HepG2 (cell line): ENCODE results near the gene UBAP2L. TPM values are rescaled to one million over a fixed set of nuclear protein-coding genes. Genes with fewer than 3 reads are reported as not detected.

Experiments
- ATAC-seq: fragments of 200-7000 bp; cut with Tn5 transposase; 3 replicates; pipeline ENCODE4 v1.9.1; 2020; ENCODE audit warnings: mild to moderate bottlenecking, moderate library complexity
- BruUV-seq: library from RNA; stranded (reverse); fragments of 400-500 nt; replicated peaks from 2 replicates; lab custom pipeline; 2021; lab: Mats Ljungman, UMichigan
- CTCF ChIA-PET: fragments of 300-600 bp; formaldehyde crosslinking; extraction: SDS; loops from one replicate; lab custom pipeline; 2021; ENCODE audit warnings: low total read pairs, inconsistent platforms, low intra/inter-chr PET ratio; lab: Yijun Ruan, JAX
- POLR2A ChIA-PET: fragments of 350-600 bp; sonication (Branson Sonifier 250); formaldehyde crosslinking; loops from one replicate; lab custom pipeline; 2020; ENCODE audit warnings: antibody characterized with exemption, inconsistent platforms; lab: Yijun Ruan, JAX
- DNase-seq: peaks from one replicate; pipeline ENCODE4 v3.0.0-alpha.2; 2015; ENCODE audit warnings: low spot score
- FAIRE-seq: peaks from 3 replicates; lab custom pipeline; 2011; peaks lifted over from hg19 to GRCh38; lab: Jason Lieb, UNC
- H2AFZ ChIP-seq: one replicate; pipeline ENCODE4 v1.6.1; 2011; ENCODE audit warnings: low read length, inconsistent platforms
- H3K27ac ChIP-seq: fragments of 300-600 bp; 3 replicates; pipeline ENCODE4 v1.8.0; 2011; ENCODE audit warnings: mixed run types, mild to moderate bottlenecking, mixed read lengths, low read length, inconsistent platforms; ENCODE audit not compliant: insufficient read depth; ENCODE audit errors: extremely low read length
- H3K27me3 ChIP-seq, 2 experiments: fragments of 200-600 bp in 1 of 2; 2 replicates in 1 of 2; 3 replicates in 1 of 2; pipeline versions ENCODE4 v1.6.0 to v1.8.0; 2011; ENCODE audit warnings: low read length in 2 of 2, mild to moderate bottlenecking in 2 of 2, moderate library complexity in 2 of 2, inconsistent platforms in 1 of 2; ENCODE audit not compliant: insufficient read depth in 2 of 2, control insufficient read depth in 1 of 2
- H3K36me3 ChIP-seq, 2 experiments: fragments of 200-600 bp in 1 of 2; replicated peaks in 1 of 2; 2 replicates in 1 of 2; 3 replicates in 1 of 2; pipeline versions ENCODE4 v1.5.1 to v1.8.0; 2011; ENCODE audit warnings: low read length in 2 of 2, inconsistent platforms in 1 of 2; ENCODE audit not compliant: insufficient read depth in 2 of 2, control insufficient read depth in 1 of 2
- H3K4me1 ChIP-seq: 2 replicates; pipeline ENCODE4 v1.5.1; 2012; ENCODE audit warnings: low read length, inconsistent platforms; ENCODE audit not compliant: insufficient read depth
- H3K4me2 ChIP-seq: 2 replicates; pipeline ENCODE4 v1.6.0; 2011; ENCODE audit warnings: low read depth, low read length, inconsistent platforms
- H3K4me3 ChIP-seq, 3 experiments: fragments of 200-600 bp in 1 of 3; sonication (generic), shearing (Covaris generic) in 1 of 3; replicated peaks in 1 of 3; 2 replicates each; pipeline ENCODE4 v1.5.1; 2011 to 2016; ENCODE audit warnings: low read length in 3 of 3, inconsistent platforms in 2 of 3, low read depth in 2 of 3, mild to moderate bottlenecking in 2 of 3, control low read depth in 1 of 3, mixed read lengths in 1 of 3; ENCODE audit not compliant: insufficient read depth in 1 of 3
- H3K79me2 ChIP-seq: one replicate; pipeline ENCODE4 v1.6.1; 2011; ENCODE audit warnings: low read length, inconsistent platforms; ENCODE audit not compliant: insufficient read depth
- H3K9ac ChIP-seq: 2 replicates; pipeline ENCODE4 v1.6.0; 2011; ENCODE audit warnings: mild to moderate bottlenecking, low read depth, low read length, inconsistent platforms; ENCODE audit not compliant: insufficient read depth
- H3K9me3 ChIP-seq: 2 replicates; pipeline ENCODE4 v1.5.1; 2012; ENCODE audit warnings: mild to moderate bottlenecking, low read length
- H4K20me1 ChIP-seq: 2 replicates; pipeline ENCODE4 v1.6.0; 2011; ENCODE audit warnings: inconsistent platforms, mild to moderate bottlenecking, low read length, moderate library complexity; ENCODE audit not compliant: insufficient read depth
- MEIS1 ChIP-seq: sonication (generic); formaldehyde crosslinking; IDR thresholded peaks from 2 replicates; pipeline ENCODE4 v1.9.0; 2021; ENCODE audit warnings: mild to moderate bottlenecking, missing genetic modification reagents, moderate library complexity, borderline replicate concordance
- MIXL1 ChIP-seq: IDR thresholded peaks from 2 replicates; pipeline ENCODE4 v1.6.1; 2016
- SALL2 ChIP-seq: sonication (generic); formaldehyde crosslinking; IDR thresholded peaks from 2 replicates; pipeline ENCODE4 v1.8.1; 2023; ENCODE audit warnings: mild to moderate bottlenecking, missing genetic modification reagents, inconsistent platforms
- SETDB1 ChIP-seq: sonication (generic); formaldehyde crosslinking; IDR thresholded peaks from 2 replicates; pipeline ENCODE4 v1.5.1; 2020; ENCODE audit warnings: missing genetic modification reagents, mild to moderate bottlenecking, borderline replicate concordance
- SMC3 ChIP-seq: IDR thresholded peaks from 2 replicates; pipeline ENCODE4 v1.6.1; 2011; ENCODE audit warnings: low read length, improper control_type of control experiment
- ZMYM2 ChIP-seq: sonication (generic); formaldehyde crosslinking; IDR thresholded peaks from 2 replicates; pipeline ENCODE4 v1.8.0; 2022; ENCODE audit warnings: mild to moderate bottlenecking, missing genetic modification reagents
- ZNF263 ChIP-seq: sonication (generic); formaldehyde crosslinking; IDR thresholded peaks from 2 replicates; pipeline ENCODE4 v1.4.0; 2020; ENCODE audit warnings: missing genetic modification reagents
- ZNF709 ChIP-seq: sonication (generic); formaldehyde crosslinking; IDR thresholded peaks from 2 replicates; pipeline ENCODE4 v1.5.0; 2020; ENCODE audit warnings: mild to moderate bottlenecking, missing genetic modification reagents
- WGBS: methylation state at CpG from one replicate; pipeline ENCODE4 v1.1.6; 2017; ENCODE audit warnings: low lambda C conversion rate; 5-methylcytosine and 5-hydroxymethylcytosine counted together
- in situ Hi-C: cut with HindIII; loops from 2 replicates; pipeline ENCODE4 v1.10.0; 2017; ENCODE audit warnings: low pct_unique_long_range_greater_than_20kb; ENCODE audit not compliant: extremely low pct_ligation_motif_present
- intact Hi-C: fragments of 100-400 bp; cut with micrococcal nuclease; formaldehyde crosslinking; loops from one replicate; pipeline ENCODE4 v1.10.0; 2022; ENCODE audit not compliant: unreplicated experiment
- polyA plus RNA-seq, 8 experiments: library from polyadenylated mRNA; depleted of rRNA in 3 of 8; stranded (reverse) in 7 of 8; unstranded in 1 of 8; fragments of >200 nt; fragmentation: Illumina TruSeq in 4 of 8; extraction: Trizol in 4 of 8; gene quantifications; 2 replicates each; pipeline versions ENCODE4 v1.2.1 to v1.2.3, GENCODE V29; 2011 to 2016; ENCODE audit warnings: low read depth in 4 of 8, missing spikeins in 1 of 8, mixed read lengths in 1 of 8; ENCODE audit not compliant: insufficient read depth in 1 of 8
- total RNA-seq, 5 experiments: library from RNA; depleted of rRNA; stranded (reverse); fragments of >200 nt; fragmentation: Illumina TruSeq; extraction: Trizol; gene quantifications; 2 replicates each; pipeline ENCODE4 v1.2.3, GENCODE V29; 2016; ENCODE audit warnings: low read depth in 1 of 5
- TF ChIP-seq, protein P1 (sequence below): sonication (generic); formaldehyde crosslinking; IDR thresholded peaks from 2 replicates; pipeline ENCODE4 v1.5.1; 2020; ENCODE audit warnings: mild to moderate bottlenecking, missing genetic modification reagents, borderline replicate concordance
- TF ChIP-seq, protein P2 (sequence below): sonication (generic); formaldehyde crosslinking; IDR thresholded peaks from 2 replicates; pipeline ENCODE4 v1.5.1; 2020; ENCODE audit warnings: missing genetic modification reagents, mild to moderate bottlenecking, borderline replicate concordance
- TF ChIP-seq, protein P3 (sequence below): sonication (generic); formaldehyde crosslinking; IDR thresholded peaks from 2 replicates; pipeline ENCODE4 v1.5.1; 2020; ENCODE audit warnings: missing genetic modification reagents, mild to moderate bottlenecking, borderline replicate concordance
- TF ChIP-seq, protein P4 (sequence below): sonication (generic); formaldehyde crosslinking; IDR thresholded peaks from 2 replicates; pipeline ENCODE4 v1.4.0; 2020; ENCODE audit warnings: missing genetic modification reagents
- TF ChIP-seq, protein P5 (sequence below): sonication (generic); formaldehyde crosslinking; IDR thresholded peaks from 2 replicates; pipeline ENCODE4 v1.5.0; 2020; ENCODE audit warnings: missing genetic modification reagents

UBAP2L gene
- total and polyA plus RNA-seq, 2 of the 13 experiments (the other 11 are each of a cell fraction or from before 2014, with no cell fraction given): 74.2 to 159 TPM

DNA sequence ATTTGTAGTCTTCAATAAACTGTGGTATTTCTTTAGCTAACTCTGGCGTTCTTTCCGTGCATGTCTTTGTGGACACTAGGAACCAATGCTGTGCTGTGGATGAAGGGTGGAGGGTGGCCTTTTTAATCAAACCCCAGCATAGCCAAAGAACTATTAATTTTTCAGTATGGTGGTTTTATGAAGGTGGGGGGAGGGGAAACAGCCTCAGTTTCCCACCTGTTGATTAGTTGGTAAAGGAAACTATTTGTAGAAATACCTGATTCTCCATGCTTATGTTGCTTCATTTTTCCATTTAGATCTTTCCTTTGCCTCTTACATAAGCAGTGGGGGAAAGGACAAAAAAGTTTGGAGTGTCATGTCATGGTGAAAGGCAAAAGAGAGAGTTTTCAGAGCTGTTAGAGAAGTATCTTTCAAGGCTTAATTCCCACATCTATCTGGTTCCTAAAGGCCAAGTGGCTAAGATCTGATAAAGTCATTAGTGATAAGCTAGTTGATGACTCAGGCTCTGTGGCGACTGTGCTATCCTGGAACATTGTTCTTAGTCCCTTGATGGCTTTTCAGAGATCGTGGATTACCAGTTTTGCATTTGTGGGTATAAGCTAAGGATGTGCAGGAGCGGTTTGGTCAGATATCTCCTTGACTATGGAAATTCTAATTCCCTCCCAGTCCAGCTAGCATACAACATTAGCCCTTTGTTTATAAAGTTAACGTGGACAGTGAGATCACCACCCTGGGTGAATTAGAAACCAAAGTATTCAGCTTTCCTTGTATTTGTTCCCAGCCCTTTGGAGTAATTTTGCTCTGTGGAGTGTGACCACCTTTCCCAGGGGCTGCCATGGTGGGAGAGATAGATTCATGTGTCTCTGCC lies 42.9 kb downstream of the UBAP2L start:
- FAIRE-seq: no peak
- in situ Hi-C loops: no loop called here
- no peaks in the 10 kb centered on the region for H3K4me1 ChIP-seq

More for the DNA sequence above, 42.9 kb downstream of the UBAP2L start:
- Histone ChIP-seq H3K9ac (no peak overlapping the region), H3K9me3 (no peaks in the 10 kb centered on the region), H3K36me3 (peaks cover 43 to 82% of the 10 kb centered on the region in 2 experiments), H3K4me2 (no peak overlapping the region), H3K27ac (no peak overlapping the region), H3K4me3 (no peak overlapping the region), H2AFZ (no peak overlapping the region), H4K20me1 (0 out of 2 replicates have a peak, but pooled peaks cover 2% of the 10 kb centered on the region), H3K79me2 (no peaks in the 10 kb centered on the region), H3K27me3 (no peaks in the 10 kb centered on the region)
- CTCF ChIA-PET: no interaction called here
- 100% methylated on average over 5 of the region's 6 CpGs for WGBS
- no peak for DNase-seq
- POLR2A ChIA-PET: no interaction called here
- no TSS peak for BruUV-seq
- intact Hi-C loops: no loop called here
- TF ChIP-seq, protein P1, sequence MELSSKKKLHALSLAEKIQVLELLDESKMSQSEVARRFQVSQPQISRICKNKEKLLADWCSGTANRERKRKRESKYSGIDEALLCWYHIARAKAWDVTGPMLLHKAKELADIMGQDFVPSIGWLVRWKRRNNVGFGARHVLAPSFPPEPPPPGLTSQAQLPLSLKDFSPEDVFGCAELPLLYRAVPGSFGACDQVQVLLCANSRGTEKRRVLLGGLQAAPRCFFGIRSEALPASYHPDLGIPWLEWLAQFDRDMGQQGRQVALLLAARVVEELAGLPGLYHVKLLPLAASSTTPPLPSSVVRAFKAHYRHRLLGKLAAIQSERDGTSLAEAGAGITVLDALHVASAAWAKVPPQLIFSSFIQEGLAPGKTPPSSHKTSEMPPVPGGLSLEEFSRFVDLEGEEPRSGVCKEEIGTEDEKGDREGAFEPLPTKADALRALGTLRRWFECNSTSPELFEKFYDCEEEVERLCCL: no peak
- TF ChIP-seq, protein P2, sequence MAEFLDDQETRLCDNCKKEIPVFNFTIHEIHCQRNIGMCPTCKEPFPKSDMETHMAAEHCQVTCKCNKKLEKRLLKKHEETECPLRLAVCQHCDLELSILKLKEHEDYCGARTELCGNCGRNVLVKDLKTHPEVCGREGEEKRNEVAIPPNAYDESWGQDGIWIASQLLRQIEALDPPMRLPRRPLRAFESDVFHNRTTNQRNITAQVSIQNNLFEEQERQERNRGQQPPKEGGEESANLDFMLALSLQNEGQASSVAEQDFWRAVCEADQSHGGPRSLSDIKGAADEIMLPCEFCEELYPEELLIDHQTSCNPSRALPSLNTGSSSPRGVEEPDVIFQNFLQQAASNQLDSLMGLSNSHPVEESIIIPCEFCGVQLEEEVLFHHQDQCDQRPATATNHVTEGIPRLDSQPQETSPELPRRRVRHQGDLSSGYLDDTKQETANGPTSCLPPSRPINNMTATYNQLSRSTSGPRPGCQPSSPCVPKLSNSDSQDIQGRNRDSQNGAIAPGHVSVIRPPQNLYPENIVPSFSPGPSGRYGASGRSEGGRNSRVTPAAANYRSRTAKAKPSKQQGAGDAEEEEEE: no peak
- TF ChIP-seq SALL2 (CRISPR knock-in tag) (no peak), ZMYM2 (CRISPR knock-in tag) (no peak), SMC3 (no peak), ZNF709 (CRISPR knock-in tag) (no peak), MIXL1 (CRISPR knock-in tag) (no peak), MEIS1 (CRISPR knock-in tag) (no peak), SETDB1 (CRISPR knock-in tag) (no peak), ZNF263 (no peak)
- TF ChIP-seq, protein P3, sequence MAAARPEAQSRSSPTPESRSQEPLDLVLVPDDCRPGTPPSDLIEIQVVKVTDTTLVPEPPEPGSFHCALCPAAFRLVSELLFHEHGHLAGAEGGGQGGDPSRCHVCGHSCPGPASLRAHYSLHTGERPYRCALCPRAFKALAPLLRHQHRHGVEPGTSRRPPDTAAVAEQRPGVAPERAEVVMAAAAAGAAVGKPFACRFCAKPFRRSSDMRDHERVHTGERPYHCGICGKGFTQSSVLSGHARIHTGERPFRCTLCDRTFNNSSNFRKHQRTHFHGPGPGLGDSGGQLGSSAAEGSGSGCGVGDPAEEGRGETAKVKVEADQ (CRISPR knock-in tag): no peak
- TF ChIP-seq, protein P4, sequence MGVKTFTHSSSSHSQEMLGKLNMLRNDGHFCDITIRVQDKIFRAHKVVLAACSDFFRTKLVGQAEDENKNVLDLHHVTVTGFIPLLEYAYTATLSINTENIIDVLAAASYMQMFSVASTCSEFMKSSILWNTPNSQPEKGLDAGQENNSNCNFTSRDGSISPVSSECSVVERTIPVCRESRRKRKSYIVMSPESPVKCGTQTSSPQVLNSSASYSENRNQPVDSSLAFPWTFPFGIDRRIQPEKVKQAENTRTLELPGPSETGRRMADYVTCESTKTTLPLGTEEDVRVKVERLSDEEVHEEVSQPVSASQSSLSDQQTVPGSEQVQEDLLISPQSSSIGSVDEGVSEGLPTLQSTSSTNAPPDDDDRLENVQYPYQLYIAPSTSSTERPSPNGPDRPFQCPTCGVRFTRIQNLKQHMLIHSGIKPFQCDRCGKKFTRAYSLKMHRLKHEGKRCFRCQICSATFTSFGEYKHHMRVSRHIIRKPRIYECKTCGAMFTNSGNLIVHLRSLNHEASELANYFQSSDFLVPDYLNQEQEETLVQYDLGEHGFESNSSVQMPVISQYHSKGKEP (CRISPR knock-in tag): no peak
- TF ChIP-seq, protein P5, sequence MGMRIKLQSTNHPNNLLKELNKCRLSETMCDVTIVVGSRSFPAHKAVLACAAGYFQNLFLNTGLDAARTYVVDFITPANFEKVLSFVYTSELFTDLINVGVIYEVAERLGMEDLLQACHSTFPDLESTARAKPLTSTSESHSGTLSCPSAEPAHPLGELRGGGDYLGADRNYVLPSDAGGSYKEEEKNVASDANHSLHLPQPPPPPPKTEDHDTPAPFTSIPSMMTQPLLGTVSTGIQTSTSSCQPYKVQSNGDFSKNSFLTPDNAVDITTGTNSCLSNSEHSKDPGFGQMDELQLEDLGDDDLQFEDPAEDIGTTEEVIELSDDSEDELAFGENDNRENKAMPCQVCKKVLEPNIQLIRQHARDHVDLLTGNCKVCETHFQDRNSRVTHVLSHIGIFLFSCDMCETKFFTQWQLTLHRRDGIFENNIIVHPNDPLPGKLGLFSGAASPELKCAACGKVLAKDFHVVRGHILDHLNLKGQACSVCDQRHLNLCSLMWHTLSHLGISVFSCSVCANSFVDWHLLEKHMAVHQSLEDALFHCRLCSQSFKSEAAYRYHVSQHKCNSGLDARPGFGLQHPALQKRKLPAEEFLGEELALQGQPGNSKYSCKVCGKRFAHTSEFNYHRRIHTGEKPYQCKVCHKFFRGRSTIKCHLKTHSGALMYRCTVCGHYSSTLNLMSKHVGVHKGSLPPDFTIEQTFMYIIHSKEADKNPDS (CRISPR knock-in tag): no peak
- ATAC-seq: no peak
